Occipital lobe (tissue), 2 donors: ENCODE measurements around the gene TNFRSF9. TPM values are rescaled to one million over a fixed set of nuclear protein-coding genes. Genes with fewer than 3 reads are reported as not detected.
"Not testable (repeated sequence)": the region's sequence is repeated elsewhere in the genome, so short reads cannot be mapped to it uniquely, and the experiment has no call there.

Experiments used
- DNase-seq: peaks from one replicate; lab custom pipeline; 2025; lab: John Stamatoyannopoulos, UW
- total RNA-seq: library from RNA; depleted of rRNA; stranded (reverse); fragments of >200 nt; gene quantifications from one replicate; pipeline ENCODE4 v1.2.3, GENCODE V29; 2014

TNFRSF9 gene
- total RNA-seq: not detected

DNA sequence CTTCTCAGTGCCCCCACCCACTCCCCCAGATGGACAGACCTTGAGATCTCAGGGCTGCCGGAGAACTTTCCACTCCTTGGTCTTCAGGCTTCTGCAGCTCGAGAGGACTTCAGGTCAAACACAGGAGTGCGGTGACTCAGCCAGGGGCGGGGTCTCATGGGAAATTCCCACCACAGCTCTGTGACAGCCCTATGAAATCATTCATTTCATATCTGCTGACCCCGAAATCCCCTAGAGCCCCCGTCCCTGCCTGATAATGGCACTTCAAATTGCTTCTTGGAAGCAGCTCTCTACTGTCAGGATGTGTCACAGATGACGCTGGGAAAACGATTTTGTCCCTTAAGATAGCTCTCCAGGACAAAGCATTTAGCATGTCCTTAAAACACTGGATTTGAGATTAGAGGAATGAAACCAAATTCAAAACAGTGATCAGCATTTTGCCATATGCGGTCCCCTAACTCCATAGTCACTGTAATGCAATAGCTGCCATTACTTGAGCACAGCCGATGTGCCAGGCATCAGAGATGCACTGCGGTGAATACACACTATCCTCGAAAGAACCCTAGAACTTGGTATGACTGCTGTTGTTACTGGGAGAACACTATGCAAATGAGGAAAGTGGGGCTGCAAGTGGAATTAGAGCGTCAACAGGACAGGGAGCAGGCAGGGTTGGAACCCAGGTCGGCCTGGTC is at the start of gene TNFRSF9:
Gene TNFRSF9 (minus strand): TSS at position 95 of the 692 bp plus-strand sequence. CDS start 845 bp downstream, outside the sequence.
- DNase-seq: no peak

DNA sequence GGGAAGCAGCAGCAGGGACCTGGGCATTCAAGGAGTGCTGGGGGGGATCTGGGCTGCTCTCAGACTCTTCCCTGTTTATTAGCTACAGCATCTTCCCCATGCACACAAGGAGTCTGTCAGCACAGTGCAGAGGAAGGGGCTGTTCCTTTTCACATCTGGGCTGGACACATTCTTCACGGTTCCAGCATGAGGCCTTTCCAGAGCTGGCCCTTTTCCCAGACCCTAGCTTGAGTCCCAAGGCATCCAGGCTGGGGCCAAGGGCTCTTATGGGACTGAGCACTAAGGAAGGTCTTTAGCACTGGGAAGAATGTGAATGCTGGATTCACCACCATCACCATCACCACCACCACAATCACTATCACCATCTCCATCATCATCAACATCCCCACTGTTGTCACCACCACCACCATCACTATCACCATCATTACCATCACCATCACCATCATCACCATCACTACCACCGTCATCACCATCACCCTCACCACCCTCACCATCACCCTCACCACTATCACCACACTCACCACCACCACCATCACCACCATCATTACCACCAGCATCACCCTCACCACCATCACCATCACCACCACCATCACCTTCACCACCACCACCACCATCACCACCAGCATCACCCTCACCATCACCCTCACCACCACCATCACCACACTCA is 49.3 kb upstream of the TNFRSF9 start:
- no peak for DNase-seq

DNA sequence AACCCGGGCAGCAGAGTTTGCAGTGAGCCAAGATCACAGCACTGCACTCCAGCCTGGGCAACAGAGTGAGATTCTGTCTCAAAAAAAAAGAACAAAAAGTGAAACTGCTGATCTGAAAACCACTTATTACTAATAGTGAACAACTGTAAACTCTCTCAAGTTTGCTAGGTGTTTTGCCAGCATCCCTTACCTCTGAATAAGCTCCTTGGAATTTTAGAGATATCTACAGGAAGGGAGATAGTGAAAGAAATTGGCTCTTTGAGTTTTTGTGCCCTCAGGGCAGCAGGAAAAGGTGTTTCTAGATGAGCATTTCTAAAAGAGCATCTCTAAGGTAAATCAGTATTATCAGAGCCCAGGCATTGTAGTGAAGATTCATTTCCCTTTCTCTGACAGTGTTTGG is 47.9 kb upstream of the TNFRSF9 start:
- no peak for DNase-seq

DNA sequence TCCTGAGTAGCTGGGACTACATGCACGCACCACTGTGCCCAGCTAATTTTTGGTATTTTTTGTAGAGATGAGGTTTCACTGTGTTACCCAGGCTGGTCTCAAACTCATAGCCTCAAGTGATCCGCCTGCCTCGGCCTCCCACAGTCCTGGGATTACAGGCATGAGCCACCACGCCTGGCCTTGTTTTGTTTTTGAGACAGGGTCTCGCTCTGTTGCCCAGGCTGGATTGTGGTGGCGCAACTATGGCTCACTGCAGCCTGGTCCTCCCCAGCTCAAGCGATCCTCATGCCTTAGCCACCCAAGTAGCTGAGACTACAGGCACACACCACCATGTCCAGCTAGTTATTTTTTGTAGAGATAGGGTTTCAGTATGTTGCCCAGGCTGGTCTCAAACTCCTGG is 46.9 kb upstream of the TNFRSF9 start:
- DNase-seq: no peak

DNA sequence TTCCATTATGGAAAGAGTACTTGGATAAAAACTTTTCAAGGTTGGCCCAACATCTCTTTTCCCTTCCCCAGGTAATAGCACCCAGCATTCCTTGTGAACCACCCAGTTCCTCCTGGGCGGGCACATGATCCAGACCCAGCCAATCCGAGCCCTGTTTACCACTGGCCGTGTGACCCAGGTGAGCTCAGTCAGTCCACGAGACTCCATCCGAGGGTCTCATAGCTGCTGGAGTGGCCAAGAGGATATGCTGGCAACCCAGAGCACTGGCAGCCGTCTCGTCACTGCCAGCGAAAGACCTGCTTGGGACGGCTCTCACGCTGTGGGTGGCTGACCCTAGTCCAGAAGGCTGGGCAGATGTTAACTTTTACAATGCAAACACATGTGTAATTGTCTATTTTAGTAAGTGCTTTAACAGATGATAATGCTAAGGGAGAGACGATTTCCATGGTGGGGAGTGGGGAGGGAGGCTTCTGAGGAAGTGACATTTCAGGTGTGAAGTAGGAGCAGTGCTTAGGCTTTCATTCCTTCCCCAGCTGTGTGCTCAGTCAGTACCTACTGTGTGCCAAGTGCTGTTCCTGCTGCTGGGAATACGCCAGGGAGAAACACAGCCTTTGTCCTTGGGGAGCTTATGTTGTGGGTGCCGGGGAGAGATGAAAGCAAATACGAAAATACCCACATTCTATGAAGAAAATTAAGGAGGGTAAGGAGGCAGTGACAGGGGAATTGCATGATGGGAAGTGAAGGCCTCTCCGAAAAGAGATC is 45.4 kb upstream of the TNFRSF9 start:
- no peak for DNase-seq

DNA sequence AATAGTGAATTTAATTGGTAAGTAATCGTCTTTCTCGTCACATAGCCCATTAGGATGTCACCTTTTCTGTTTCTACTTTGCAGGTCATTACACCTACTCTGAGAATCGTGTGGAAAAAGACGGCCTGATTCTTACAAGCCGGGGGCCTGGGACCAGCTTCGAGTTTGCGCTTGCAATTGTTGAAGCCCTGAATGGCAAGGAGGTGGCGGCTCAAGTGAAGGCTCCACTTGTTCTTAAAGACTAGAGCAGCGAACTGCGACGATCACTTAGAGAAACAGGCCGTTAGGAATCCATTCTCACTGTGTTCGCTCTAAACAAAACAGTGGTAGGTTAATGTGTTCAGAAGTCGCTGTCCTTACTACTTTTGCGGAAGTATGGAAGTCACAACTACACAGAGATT is 44.2 kb upstream of the TNFRSF9 start:
- no peak for DNase-seq

DNA sequence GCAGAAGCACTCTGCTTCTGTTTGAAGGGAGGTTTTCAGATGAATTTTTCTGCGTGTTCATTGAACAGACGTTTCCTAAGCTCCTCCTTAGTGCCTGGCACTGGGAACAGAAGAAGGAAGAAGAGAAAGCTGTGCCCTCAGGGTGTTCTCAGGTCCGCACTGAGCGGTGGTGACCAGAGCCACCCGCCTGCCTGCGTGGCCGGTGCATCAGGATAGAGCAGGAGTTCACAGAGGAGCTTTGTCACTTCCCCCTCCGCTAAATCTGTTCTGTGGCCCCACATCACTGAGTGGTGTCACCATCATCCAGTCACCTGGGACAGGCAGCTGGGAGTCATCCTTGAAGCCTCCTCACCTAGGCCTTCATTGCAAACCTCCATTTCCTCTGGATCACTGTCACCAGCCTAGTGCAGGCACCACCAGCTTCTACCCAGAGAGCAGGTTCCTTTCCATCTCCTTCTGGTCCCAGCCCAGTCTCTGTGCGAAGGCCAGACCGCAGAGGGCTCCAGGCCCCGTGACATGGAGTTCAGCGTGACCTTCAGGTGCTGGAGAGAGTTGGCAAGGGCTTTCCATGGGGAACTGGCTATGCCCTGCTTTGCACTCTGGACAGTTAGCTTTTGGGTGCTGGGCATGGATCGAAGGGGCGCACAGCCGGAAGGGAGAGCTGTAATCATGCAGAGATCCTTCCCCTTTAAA is 42.6 kb upstream of the TNFRSF9 start:
- DNase-seq: no peak

DNA sequence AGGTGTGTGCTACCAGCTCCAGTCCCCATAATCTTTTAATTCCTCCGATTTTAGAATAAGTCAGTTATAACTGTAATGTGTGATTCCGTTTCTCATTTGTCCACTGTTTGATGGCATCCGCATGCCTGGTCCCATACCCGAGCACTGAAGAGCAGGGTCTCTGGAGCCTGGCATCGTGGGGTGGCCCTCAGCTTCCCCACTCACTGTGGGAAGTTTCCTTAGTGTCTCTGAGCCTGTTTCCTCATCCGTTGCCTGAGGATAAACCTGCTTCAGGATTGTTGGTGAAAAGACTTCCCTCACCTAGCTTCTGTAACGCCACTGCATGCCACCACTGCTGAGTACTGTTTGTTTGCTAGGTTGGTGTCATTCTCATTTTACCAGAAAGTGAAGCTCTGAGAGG is 40.3 kb upstream of the TNFRSF9 start:
- DNase-seq: no peak

DNA sequence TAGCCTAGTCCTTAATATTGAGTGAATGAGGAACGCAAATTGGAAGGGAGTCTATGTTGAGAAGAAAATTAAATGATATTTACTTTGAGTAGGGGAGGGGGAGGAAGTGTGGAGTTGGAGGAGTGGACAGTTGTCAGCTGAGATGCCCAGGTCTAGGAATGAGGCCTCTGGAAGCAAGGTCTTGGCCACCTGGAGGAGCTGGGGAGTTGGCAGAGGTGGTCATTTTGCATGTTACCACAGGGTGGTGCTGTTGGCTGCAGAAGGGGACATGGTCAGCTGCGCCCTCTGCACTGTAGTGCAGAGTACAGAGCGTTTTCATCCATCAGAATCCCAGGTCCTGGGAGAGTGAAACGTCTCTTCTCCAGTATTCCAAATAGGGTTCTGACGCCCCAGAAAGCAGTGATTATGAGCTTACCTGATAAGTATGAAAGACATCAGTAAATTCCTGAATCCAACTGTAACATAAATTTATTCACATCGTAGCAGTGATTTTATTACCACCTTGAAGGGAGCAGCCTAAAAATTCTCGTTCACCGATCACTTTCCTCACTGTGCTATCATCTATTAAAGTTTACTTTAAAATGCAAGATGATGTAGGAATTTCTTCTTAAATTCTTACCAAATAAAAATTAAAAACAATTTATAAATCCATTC is 34.7 kb upstream of the TNFRSF9 start:
- DNase-seq: no peak

DNA sequence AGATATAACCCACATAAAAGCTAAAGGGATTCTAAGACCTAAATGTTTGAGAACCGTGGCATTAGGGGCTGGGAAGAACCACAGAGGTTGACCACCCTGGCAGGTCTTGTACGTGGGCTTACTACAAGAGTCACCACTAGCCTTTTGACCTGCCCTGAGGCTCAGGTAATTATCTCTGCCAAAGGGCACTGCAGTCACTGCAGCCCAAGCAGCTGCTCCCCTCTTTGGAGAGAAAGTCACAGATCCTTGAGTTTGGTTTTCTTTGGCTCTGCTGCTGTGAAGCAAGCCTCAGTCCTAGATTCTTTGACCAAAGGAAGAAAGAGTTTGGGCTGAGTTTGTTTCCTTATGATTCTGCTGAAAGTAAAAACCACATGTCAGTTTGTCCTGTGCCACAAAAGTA is 32.4 kb upstream of the TNFRSF9 start:
- no peak for DNase-seq

DNA sequence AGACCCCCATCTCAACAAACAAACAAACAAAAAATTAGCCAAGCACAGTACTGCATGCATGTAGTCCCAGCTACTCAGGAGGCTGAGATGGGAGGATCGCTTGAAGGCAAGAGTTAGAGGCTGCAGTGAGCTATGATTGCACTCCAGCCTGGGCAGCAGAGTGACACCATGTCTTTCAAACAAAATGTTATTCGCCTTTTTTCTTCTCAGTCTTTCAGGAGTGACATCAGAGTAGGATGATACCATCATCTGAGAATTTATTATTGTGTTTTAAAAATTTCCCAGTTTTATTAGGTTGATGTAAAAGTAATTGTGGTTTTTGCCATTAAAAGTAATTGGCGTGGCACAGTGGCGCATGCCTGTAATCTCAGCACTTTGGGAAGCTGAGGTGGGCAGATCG is 31.6 kb upstream of the TNFRSF9 start:
- no peak for DNase-seq

DNA sequence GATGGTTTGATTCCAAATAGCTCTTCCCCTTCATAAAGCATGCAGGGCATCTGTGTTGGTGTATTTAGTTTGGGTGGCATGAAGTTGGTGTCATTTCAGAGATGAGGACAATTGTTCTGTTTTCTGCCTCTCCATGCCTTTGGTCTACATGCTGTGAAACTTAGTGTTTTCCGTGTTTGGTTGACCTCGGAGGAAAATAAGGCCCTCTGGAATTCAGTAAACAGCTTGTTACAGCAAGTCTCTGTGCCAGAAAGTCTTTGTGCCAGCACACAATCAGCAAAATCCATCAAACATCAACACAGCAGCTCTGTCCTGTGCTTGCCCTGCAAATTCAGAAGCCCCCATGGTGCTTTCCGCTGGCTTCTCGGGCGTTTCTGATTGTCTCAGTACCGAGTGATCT is 30.4 kb upstream of the TNFRSF9 start:
- no peak for DNase-seq

DNA sequence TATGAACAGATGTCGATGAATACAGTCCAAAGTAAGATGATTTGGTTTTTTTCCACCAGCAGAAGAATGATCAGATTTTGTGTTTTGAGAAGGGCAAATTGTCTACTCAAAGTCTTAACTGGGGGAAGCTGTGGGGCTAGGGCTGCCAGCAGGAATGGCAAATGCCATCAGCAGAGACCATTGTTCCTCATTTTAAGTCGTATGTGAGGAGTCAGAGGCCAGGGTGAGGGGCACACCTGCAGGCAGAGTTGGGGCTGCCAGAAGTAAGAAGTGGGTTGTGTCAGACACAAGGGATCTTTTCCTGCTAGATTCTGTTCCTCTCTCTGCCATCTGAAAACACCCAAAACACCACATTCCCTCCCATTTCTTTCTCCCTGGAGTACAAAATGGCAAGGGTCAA is 29.6 kb upstream of the TNFRSF9 start:
- DNase-seq: no peak

DNA sequence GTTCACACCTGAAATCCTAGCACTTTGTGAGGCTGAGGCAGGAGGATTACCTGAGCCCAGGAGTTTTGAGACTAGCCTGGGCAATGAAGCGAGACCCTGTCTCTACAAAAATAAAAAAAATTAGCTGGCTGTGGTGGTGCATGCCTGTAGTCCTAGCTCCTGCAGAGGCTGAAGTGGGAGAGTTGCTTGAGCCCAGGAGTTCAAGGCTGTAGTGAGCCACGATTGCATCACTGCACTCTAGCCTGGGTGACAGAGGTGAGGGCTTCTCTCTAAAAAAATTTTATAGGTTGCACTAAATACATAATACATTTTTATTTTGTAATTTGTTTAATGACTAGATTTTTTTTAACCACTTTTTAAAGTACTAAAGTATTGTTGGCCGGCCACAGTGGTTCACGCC is 27.0 kb upstream of the TNFRSF9 start:
- no peak for DNase-seq

DNA sequence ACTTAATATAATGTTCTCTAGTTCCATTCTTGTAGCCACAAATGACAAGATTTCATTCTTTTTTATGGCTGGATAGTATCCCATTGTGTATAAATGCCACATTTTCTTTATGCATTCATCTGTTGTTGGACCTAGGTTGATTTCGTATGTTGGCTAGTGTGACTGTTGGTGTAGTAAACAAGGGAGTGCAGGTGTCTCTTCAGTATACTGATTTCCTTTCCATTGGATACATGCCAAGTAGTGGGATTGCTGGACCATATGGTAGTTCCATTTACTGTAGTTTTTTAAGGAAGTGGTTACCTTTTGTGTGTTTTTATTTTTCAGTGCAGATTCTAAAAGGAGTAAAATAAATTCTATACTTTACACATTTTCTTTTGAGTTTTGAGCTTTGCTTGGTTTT is 26.6 kb upstream of the TNFRSF9 start:
- DNase-seq: no peak

DNA sequence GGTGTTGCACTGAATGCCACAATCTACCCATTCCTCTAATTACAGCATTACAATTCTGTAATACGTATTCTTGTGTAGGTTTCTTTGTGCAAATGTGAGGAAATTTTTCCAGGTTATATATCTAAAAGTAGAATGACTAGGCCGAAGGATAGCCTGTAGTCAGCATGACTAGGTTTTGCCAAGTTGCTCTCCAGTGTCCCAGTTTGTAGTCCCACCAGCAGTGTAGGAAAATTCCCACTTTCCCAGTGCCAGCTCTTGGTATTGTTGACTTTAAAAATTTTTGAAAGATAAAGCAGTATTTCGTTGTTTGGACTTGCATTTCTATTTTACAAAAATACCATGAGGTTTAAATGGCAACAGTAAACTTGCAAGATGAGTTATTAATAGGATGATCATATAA is 23.8 kb upstream of the TNFRSF9 start:
- DNase-seq: no peak

DNA sequence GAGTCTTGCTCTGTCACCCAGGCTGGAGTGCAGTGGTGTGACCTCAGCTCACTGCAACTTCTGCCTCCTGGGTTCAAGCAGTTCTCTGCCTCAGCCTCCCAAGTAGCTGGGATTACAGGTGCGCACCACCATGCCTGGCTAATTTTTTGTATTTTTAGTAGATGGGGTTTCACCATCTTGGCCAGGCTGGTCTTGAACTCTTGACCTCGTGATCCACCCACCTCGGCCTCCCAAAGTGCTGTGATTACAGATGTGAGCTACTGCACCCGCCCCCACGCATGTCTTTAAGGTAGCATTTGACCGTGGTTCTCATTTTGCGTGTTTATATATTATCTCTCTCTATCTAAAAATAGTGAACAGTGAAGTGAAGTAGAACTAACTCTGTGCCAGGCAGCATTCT is 23.2 kb upstream of the TNFRSF9 start:
- DNase-seq: not testable (repeated sequence)

DNA sequence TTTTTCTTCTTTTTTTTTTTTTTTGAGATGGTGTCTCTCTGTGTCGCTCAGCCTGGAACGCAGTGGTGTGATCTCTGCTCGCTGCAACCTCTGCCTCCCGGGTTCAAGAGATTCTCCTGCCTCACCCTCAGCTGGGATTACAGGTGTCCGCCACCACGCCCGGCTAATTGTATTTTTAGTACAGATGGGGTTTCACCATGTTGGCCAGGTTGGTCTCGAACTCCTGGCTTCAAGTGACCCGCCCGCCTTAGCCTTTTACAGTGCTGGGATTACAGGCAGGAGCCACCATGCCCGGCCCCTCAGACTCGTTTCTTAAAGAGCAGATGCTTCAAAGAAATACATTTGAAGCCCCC is 22.7 kb upstream of the TNFRSF9 start:
- not testable (repeated sequence) for DNase-seq

DNA sequence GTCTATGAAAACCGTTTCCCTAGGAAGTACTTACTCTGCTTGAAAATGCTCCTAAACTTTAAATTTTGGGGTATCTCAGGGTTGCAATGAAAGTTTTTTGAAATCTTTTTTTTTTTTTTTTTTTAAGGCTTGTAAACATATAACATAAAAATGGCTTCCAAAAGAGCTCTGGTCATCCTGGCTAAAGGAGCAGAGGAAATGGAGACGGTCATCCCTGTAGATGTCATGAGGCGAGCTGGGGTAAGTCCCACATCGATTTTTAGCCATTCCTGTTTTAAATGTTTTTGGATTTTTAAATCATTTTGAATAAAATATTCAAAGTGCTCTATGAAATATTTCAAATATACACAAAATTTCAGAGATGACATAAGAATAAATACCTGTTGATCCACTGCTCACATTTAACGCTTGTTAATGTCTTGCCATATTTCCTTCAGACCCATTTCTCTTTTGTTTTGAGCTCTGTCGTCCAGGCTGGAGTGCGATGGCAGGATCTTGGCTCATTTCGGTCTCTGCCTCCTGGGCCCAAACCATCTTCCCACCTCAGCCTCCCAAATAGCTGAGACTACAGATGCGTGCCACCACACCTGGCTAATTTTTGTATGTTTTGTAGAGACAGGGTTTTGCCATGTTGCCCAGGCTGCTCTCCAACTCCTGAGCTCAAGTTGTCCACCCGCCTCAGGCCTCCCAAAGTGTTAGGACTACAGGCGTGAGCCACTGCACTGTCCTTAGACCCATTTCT is 22.2 kb upstream of the TNFRSF9 start:
- no peak for DNase-seq

DNA sequence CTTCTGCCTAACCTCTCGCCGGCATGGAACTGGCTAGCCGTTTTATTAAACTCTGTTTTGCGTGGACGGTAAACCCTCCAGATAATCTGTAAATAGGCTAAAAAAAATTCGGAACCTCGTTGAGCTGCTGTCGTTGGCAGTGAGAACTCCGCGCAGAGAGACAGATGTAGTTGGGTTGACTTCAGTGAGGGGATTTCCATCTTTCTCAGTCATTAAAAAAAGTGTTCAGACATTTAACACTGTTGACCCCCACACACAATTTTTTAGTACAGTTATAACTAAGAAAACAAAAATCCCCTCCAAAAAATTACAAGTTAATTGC is 21.3 kb upstream of the TNFRSF9 start:
- DNase-seq: no peak
